ENCODE measurements around the gene TMTC1.

Gene TMTC1

DNA sequence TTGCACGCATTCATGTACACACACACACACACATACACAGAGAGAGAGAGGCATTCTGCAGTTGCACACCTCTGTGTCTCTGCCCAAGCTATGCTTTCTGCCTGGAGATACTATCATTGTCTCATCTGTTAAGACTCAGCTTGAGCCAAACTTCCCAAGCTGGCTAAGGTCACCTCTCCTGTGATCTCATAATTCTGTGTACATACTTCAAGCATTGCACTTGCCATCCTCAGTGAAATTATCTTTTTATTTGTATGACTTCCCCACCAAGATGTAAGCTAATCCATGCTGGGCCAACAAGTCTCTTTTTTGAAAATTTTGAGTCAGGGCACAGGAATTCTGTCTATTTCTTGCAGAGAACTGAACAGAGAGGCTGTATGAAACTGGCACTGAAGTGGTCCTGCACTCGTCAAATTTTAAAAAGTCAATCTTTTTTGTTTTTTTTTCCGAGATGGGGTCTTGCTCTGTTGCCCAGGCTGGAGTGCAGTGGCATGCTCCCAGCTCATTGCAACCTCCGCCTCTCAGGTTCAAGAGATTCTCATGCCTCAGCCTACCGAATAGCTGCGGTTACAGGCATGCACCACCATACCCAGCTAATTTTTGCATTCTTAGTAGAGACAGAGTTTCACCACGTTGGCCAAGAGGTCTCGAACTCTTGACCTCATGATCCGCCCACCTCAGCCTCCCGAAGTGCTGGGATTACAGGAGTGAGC lies 44.3 kb downstream of the TMTC1 start:
- H3K4me1 ChIP-seq (ENCODE audit: insufficient read depth, low read length): peaks cover 18% of the 10 kb centered on the region

DNA sequence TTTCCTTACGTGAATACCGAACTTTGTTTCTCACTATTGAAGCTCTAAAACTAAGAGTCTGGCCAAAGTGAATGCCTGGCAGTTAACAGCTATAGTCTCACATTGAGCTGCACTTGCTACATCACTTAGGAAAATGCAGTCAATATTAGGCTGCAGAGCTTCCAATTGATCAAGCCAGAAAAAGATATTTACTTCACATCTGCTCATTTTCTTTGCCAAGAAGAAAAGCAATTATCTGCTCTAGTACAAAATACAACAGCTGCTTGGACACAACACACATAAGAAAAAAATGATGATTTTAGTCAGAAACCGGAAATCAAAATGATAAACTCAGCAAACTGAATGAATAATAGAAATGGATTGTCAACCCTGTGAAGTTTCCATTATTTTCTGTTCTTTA lies 45.4 kb downstream of the TMTC1 start:
- Histone ChIP-seq H3K9ac (ENCODE audit: low read depth, low read length) (no peak overlapping the region), H3K4me1 (ENCODE audit: insufficient read depth, low read length) (peaks cover 9% of the 10 kb centered on the region), H3K9me3 (ENCODE audit: control insufficient read depth, insufficient read depth, low read length) (no peaks in the 10 kb centered on the region), H3K36me3 (ENCODE audit: insufficient read depth, low read length) (no peaks in the 10 kb centered on the region; the same call in 1 of the 2 replicates)

More for the DNA sequence above, 44.3 kb downstream of the TMTC1 start:
- no peaks in the 10 kb centered on the region; the same call in 1 of the 2 replicates for H3K36me3 ChIP-seq (ENCODE audit: insufficient read depth, low read length)
- no peaks in the 10 kb centered on the region for H3K9me3 ChIP-seq (ENCODE audit: control insufficient read depth, insufficient read depth, low read length)
- no peak overlapping the region for H3K9ac ChIP-seq (ENCODE audit: low read depth, low read length)

DNA sequence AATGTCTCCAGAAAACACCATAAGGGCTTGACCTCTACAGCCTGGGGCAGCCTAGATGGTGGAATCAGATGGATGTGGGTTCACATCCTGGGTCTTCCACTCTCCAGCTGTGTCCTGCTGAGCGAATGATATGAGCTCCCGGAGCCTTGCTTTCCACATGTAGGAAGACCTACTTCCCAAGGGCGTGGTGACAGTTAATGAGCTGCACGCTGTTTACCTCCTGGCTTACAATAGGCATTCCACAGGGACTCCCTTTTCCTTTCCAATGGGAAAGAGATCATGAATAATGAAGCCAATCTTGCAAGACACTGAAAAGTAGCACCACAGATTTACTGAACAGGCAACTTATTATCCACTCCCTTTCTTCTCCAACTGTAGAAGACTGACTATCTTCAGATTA lies 46.1 kb downstream of the TMTC1 start:
- peaks cover 4% of the 10 kb centered on the region for H3K4me1 ChIP-seq (ENCODE audit: insufficient read depth, low read length)

GRCh38 chr12:29735604-29736003 lies 48.1 kb downstream of the TMTC1 start:
- Histone ChIP-seq H3K36me3 (ENCODE audit: insufficient read depth, low read length) (no peaks in the 10 kb centered on the region; the same call in 1 of the 2 replicates), H3K9ac (ENCODE audit: low read depth, low read length) (no peak overlapping the region), H3K4me1 (ENCODE audit: insufficient read depth, low read length) (peaks cover 4% of the 10 kb centered on the region; the same call in 1 of the 2 replicates)

More for the DNA sequence above, 46.1 kb downstream of the TMTC1 start:
- no peaks in the 10 kb centered on the region; the same call in 1 of the 2 replicates for H3K36me3 ChIP-seq (ENCODE audit: insufficient read depth, low read length)
- H3K9ac ChIP-seq (ENCODE audit: low read depth, low read length): no peak overlapping the region
- no peaks in the 10 kb centered on the region for H3K9me3 ChIP-seq (ENCODE audit: control insufficient read depth, insufficient read depth, low read length)

DNA sequence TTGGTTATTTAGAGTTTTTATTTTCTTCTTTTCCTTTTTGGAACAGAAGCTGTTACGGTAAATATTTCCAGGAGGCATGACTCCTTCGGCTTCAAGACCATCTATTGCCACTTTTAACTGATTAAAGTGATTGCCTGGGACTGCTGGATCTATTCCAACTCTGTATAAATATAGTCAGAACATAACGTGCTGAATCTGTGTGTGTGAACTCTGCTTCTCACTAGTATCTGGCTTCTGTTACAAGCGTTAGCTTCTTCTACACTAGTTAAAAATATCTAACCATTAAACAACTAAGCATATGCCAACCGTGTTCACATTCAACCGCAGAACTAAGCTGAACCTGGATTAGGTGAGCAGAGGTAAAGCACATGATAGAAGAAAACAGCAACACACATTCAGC lies 49.0 kb downstream of the TMTC1 start:
- no peaks in the 10 kb centered on the region; the same call in 1 of the 2 replicates for H3K36me3 ChIP-seq (ENCODE audit: insufficient read depth, low read length)
- no peaks in the 10 kb centered on the region for H3K9me3 ChIP-seq (ENCODE audit: control insufficient read depth, insufficient read depth, low read length)
- no peak overlapping the region for H3K9ac ChIP-seq (ENCODE audit: low read depth, low read length)
- H3K4me1 ChIP-seq (ENCODE audit: insufficient read depth, low read length): peaks cover 4% of the 10 kb centered on the region; the same call in 1 of the 2 replicates

More at GRCh38 chr12:29735604-29736003, 48.1 kb downstream of the TMTC1 start:
- H3K9me3 ChIP-seq (ENCODE audit: control insufficient read depth, insufficient read depth, low read length): no peaks in the 10 kb centered on the region

DNA sequence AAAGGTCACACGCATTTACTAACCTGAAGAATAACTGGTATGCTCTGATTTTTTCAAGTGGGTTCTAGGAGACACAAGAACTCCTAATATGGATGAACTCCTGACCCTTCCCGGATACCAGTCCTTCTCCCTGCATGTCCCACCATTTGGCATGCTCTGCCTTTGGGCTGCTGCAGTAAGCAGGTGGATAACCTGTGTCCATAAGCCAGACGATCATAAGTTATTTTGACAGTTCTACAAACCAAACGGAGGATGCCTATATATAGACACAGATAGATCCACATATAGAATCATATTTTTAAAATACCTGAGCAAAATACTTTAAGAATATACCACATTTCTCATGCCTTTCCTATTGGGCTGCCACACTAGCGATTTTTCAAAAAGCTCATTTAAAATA lies 49.4 kb downstream of the TMTC1 start:
- H3K4me1 ChIP-seq (ENCODE audit: insufficient read depth, low read length): peaks cover 4% of the 10 kb centered on the region; the same call in 1 of the 2 replicates
- no peaks in the 10 kb centered on the region for H3K9me3 ChIP-seq (ENCODE audit: control insufficient read depth, insufficient read depth, low read length)
- no peaks in the 10 kb centered on the region; the same call in 1 of the 2 replicates for H3K36me3 ChIP-seq (ENCODE audit: insufficient read depth, low read length)
- no peak overlapping the region for H3K9ac ChIP-seq (ENCODE audit: low read depth, low read length)

GRCh38 chr12:29733501-29733900 lies 50.2 kb downstream of the TMTC1 start:
- Histone ChIP-seq H3K36me3 (ENCODE audit: insufficient read depth, low read length) (no peaks in the 10 kb centered on the region; the same call in 1 of the 2 replicates), H3K4me1 (ENCODE audit: insufficient read depth, low read length) (peaks cover 4% of the 10 kb centered on the region; the same call in 1 of the 2 replicates), H3K9me3 (ENCODE audit: control insufficient read depth, insufficient read depth, low read length) (no peaks in the 10 kb centered on the region), H3K9ac (ENCODE audit: low read depth, low read length) (no peak overlapping the region)

- Histone ChIP-seq H3K36me3 (ENCODE audit: insufficient read depth, low read length) (no peaks in the 10 kb centered on the region; the same call in 1 of the 2 replicates), H3K9ac (ENCODE audit: low read depth, low read length) (no peak overlapping the region), H3K9me3 (ENCODE audit: control insufficient read depth, insufficient read depth, low read length) (no peaks in the 10 kb centered on the region), H3K4me1 (ENCODE audit: insufficient read depth, low read length) (peaks cover 4% of the 10 kb centered on the region; the same call in 1 of the 2 replicates)
Measured at GRCh38 chr12:29733060-29733459, 50.7 kb downstream of the TMTC1 start.

DNA sequence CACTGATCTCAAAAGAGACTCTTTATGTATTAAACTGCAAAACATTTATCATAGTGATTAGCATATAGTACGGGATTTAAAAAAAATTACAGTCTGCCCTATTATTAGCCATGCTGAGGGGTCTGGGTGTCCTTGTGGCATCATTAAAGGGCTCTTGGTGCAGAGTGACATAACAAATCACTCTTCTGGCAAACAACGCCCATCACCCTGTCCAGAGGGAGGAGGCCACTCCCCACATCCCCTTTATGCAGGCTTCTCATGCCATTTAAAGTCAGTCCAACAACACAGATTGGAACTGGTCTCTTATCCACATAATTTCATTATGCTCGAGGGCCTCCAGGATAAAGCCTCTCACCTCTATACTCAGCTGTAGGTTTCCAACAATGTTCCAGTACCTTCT lies 51.1 kb downstream of the TMTC1 start:
- H3K4me1 ChIP-seq (ENCODE audit: insufficient read depth, low read length): peaks cover under 1% of the 10 kb centered on the region; the same call in 1 of the 2 replicates
- H3K36me3 ChIP-seq (ENCODE audit: insufficient read depth, low read length): no peaks in the 10 kb centered on the region; the same call in 1 of the 2 replicates
- H3K9me3 ChIP-seq (ENCODE audit: control insufficient read depth, insufficient read depth, low read length): no peaks in the 10 kb centered on the region
- H3K9ac ChIP-seq (ENCODE audit: low read depth, low read length): no peak overlapping the region

GRCh38 chr12:29732191-29732590 lies 51.6 kb downstream of the TMTC1 start:
- no peaks in the 10 kb centered on the region for H3K4me1 ChIP-seq (ENCODE audit: insufficient read depth, low read length)
- H3K36me3 ChIP-seq (ENCODE audit: insufficient read depth, low read length): no peaks in the 10 kb centered on the region; the same call in 1 of the 2 replicates
- H3K9me3 ChIP-seq (ENCODE audit: control insufficient read depth, insufficient read depth, low read length): no peaks in the 10 kb centered on the region
- H3K9ac ChIP-seq (ENCODE audit: low read depth, low read length): no peak overlapping the region

DNA sequence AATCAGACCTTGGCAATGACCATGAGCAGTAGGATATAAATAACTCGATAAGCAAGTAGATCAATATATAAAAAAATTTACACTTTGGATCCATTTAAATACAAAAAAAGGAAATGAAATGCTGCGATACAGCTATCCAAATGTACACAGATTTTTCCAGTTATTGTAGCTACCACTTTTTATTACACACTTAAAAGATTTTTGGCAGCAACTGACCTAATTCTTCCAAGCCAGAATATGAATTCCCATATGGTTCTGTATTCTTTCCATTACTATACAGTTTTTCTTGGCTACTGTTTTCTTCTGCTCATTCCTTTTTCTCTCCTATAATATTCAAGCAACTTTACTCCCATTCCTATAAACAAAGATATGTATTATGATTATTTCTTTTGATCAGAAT lies 52.2 kb downstream of the TMTC1 start:
- Histone ChIP-seq H3K9ac (ENCODE audit: low read depth, low read length) (no peak overlapping the region), H3K9me3 (ENCODE audit: control insufficient read depth, insufficient read depth, low read length) (no peaks in the 10 kb centered on the region), H3K4me1 (ENCODE audit: insufficient read depth, low read length) (no peaks in the 10 kb centered on the region), H3K36me3 (ENCODE audit: insufficient read depth, low read length) (no peaks in the 10 kb centered on the region)

DNA sequence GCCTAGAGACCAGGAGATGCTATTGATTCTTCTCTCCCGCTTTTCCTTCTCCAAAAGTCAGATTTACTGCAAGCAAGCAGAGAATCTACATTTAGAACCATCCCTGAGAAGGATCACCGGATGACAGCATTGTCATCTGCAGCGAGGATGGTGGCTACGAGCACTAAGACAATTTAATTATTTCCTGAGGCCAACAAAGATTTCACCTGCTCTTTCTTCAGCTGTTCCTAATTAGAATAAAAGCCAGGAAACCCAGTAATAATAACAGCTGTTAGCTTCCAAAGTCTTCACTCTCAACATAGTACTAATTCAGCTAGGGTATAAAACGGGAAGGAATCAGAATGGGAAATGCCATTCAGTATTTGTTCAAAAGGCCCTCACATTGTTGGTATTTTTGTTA lies 53.3 kb downstream of the TMTC1 start:
- H3K9me3 ChIP-seq (ENCODE audit: control insufficient read depth, insufficient read depth, low read length): no peaks in the 10 kb centered on the region
- no peak overlapping the region for H3K9ac ChIP-seq (ENCODE audit: low read depth, low read length)
- H3K36me3 ChIP-seq (ENCODE audit: insufficient read depth, low read length): no peaks in the 10 kb centered on the region
- H3K4me1 ChIP-seq (ENCODE audit: insufficient read depth, low read length): no peaks in the 10 kb centered on the region

DNA sequence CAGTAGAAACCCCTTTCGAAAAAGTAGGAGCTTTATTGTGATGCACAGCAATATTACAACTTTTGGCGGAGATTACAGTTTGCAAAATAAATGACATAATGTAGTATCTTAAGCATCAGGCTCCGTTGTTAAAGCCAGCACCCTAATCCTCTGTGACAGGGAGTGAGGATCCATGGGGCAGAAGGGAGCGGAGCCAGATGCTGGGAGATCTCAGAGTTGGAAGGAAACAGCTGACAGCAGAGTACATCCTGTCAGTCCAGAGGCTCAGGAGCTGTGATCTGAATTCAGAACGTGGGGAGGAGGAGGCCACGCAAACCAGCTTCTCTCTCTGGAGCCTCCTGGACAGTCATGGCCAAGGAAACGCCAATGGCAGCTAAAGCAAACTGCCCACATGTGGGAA lies 55.7 kb downstream of the TMTC1 start:
- H3K4me1 ChIP-seq (ENCODE audit: insufficient read depth, low read length): no peaks in the 10 kb centered on the region
- H3K9ac ChIP-seq (ENCODE audit: low read depth, low read length): no peak overlapping the region
- no peaks in the 10 kb centered on the region for H3K36me3 ChIP-seq (ENCODE audit: insufficient read depth, low read length)
- H3K9me3 ChIP-seq (ENCODE audit: control insufficient read depth, insufficient read depth, low read length): no peaks in the 10 kb centered on the region

DNA sequence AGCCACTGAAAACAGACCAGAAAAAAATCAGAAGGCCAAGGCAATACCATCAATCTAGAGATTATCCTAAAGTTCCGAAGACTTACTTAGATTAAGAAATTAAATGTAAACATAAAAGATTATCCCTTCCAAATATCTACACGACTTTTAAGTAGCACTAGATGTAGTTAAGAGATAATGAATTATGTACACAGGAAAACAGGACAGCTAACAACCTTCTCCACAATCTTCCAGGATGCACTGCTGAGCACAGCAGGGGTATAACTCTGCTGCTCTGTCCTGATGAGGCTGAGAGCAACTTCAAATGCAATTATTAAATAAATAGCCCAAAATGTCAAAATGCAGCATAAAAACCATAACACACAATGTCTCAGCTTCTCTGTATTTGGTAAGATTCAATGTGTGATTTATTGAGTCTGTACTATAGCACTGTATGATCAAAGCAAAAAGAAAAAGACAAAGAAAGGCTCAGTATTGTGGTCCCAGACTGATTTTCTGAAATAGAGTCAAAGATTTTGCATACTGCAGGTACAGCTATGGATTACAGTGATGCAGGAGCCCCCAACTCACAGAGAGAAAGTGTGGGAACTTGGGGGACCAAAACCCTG lies 56.9 kb downstream of the TMTC1 start:
- Histone ChIP-seq H3K9me3 (ENCODE audit: control insufficient read depth, insufficient read depth, low read length) (no peaks in the 10 kb centered on the region), H3K9ac (ENCODE audit: low read depth, low read length) (no peak overlapping the region), H3K36me3 (ENCODE audit: insufficient read depth, low read length) (no peaks in the 10 kb centered on the region), H3K4me1 (ENCODE audit: insufficient read depth, low read length) (no peaks in the 10 kb centered on the region)

DNA sequence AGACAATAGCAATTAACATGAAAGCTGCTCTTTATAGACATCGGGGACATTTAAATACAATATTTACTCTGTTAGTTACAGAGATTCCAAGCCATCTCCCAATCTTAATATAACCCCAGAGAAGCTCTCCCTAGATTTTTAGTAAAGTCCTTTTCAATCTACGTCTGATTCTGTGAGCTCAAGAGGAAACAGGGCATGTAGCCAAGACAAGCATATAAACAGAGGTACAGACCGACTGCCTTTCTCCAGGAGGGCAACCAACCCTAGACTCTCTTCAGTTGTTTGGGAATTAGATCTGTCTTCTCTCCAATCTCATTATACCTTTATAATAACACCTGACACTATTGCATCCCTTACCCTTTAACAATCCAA lies 57.4 kb downstream of the TMTC1 start:
- Histone ChIP-seq H3K9ac (ENCODE audit: low read depth, low read length) (no peak overlapping the region), H3K4me1 (ENCODE audit: insufficient read depth, low read length) (no peaks in the 10 kb centered on the region), H3K36me3 (ENCODE audit: insufficient read depth, low read length) (no peaks in the 10 kb centered on the region), H3K9me3 (ENCODE audit: control insufficient read depth, insufficient read depth, low read length) (no peaks in the 10 kb centered on the region)
